T-helper 9 cell (primary cell): ENCODE measurements around the gene PPP1R14D.
"Not testable (repeated sequence)": the region's sequence is repeated elsewhere in the genome, so short reads cannot be mapped to it uniquely, and the experiment has no call there.

Experiments used
- DNase-seq: peaks from one replicate; pipeline ENCODE4 v3.0.0-alpha.2; 2020
- total RNA-seq, 2 donors: gene quantifications; one replicate each; lab custom pipeline; 2026; lab: John Stamatoyannopoulos, UW

Gene PPP1R14D, protein sequence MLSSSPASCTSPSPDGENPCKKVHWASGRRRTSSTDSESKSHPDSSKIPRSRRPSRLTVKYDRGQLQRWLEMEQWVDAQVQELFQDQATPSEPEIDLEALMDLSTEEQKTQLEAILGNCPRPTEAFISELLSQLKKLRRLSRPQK
- total RNA-seq, result 0 reads per million in 2 donors

DNA sequence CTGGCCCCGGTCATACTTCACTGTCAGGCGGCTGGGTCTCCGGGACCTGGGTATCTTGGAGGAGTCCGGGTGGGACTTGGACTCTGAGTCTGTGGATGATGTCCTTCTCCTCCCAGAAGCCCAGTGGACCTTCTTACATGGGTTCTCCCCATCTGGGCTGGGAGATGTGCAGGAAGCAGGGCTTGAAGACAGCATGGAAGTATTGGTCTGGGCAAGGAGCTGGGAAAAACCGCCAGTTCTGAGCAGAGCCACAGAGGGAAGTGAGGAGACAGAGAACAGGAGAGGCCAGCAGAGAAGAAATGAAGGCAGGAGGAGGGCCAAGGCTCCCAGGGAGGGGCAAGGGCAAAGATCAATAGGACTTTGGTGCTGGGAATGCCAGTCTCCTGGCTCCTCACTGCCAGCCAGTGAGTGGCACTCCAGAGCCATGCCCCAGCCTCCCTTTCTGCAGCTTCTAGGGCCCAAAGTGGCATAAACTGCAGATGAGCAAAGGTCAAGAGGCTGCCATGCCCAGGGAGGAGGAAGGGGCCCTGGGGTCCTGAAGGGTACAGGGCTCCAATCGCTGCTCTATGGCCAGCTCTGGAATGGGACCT is at the start of gene PPP1R14D:
Gene PPP1R14D, minus strand, starts transcription at position 262 of the 590 bp plus-strand sequence. Its CDS starts 67 bp downstream, at position 195.
- no peak for DNase-seq

DNA sequence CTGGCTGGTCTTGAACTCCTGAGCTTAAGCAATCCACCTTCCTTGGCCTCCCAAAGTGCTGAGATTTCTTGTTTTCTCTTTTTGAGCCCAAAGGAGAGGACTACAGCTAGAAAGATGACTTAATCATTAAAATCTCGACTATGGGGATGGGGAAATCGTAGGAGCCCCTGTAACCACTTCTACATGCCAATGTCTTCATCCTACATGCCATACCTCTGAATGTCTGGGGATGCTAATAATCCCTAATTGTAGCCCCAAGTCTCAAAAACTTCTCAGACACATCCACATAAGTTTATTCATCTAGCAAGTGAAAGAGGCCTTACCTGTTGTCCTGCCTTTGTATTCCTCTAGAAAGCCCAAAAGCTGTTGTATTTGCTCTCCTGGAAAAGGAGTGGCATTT is 49.2 kb upstream of the PPP1R14D start:
- no peak for DNase-seq

DNA sequence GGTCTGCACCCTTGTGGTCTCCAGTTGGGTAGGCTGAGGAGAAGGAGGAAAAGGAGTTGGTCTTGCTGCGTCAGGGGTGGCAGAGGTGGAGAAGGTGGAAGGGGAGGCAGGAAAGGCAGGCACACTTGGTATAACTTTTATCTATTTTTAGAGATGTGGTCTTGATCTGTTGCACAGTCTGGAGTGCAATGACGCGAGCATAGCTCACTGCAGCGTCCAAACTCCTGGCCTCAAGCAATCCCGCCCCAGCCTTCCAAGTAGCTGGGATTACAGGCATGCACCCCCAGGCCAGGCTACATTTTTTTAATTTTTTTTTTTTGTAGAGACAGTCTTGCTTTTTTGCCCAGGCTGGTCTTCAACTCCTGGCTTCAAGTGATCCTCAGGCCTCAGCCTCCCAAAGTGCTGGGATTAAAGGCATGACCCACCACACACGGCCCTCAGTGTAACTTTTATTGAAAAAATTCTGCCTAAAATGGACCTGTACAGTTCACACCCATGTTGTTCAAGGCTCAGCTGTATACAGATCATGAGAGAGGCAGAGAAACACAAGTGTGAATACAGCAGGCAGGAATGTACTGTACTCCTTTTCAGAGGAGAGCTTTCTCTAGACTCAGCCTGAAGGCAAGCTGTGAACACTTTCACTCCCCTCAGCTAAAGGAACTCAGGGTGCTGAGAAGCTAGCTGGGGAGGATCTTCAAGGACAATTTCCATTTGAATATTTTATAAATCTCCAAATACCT is 47.7 kb upstream of the PPP1R14D start:
- no peak for DNase-seq

DNA sequence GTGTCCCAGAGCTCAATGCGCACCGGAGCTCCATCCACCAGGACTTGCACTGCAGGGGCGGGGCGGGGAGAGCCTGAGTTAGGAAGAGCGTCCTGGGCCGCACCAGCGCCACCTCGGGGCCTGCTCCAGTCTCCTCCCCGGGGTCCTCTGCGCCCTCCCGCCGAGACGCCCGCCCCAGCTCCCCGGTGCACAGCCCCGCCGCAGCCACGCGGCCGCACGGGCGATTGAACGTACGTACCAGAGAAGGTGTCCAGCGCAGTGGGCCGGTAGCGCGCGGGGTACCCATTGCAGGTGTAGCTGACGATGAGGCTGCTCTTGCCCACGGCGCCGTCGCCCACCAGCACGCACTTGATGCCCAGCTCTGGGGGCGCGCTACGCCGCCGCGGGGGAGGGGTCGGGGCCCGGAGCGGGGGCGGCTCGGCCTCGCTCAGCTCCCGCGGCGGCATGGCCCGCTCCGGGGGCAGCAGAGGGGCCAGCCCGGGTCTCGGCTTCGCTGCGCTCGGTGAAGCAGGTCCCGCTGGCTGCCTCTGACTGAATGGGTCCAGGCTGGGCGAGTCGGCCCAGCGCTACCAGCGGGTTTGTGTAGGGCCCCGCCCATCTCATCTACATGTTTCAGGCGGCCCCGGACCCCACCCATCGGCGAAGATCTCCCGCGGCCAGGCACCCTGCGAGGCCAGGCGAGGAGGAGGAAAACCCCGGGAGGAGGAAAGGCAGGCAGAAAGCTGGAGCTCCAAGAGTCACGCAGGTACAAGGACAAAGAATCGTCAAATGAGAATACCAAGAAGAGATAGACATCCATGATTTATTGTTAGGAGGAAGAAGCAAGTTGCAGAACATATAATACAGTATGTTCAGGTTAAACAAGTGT is 45.4 kb upstream of the PPP1R14D start, which contains the start of gene RHOV:
Gene RHOV, minus strand, starts transcription at position 541 of the 868 bp plus-strand sequence. Its CDS starts 95 bp downstream, at position 446.
- DNase-seq, result peak; percentile 44

DNA sequence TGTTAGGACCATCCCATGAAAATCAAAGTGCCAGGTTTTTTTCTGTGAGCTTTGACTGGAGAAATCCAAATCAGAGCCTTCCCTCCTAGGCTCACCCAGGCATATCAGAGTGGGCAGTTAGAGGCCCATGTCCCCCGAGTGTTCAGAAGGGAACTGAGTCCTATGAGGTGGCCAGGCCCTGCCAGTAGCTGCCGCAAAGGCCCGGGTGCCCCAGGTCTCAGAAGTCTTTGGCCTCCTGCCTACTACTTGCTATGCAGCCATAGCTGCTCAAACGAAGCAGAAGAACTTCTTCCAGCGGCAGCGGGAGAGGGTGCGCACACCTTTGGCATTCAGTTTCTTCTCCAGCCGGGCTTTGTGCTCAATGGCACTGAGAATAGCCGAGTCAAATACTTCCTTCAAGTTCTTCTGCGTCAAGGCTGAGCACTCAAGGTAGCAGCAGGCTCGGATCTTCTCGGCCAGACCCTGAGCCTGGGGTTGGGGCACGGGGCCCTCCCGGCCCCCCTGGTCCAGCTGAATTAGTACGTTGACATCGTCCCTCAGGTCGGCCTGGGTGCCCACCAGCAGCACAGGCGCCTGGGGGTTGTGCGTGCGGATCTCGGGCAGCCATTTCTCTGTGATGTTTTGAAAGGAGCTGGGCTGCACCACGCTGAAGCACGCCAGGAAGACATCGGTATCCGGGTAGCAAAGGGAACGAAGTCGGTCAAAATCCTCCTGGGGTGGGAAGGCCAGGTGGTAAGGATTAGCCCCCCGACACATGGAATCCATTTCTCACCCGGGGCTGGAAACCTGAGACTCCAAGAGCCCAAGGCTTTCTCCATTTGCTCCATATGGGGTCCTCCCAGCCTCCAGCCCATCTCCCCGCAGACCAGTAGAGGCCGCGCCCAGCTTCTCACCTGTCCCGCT is 44.5 kb upstream of the PPP1R14D start:
- no peak for DNase-seq

DNA sequence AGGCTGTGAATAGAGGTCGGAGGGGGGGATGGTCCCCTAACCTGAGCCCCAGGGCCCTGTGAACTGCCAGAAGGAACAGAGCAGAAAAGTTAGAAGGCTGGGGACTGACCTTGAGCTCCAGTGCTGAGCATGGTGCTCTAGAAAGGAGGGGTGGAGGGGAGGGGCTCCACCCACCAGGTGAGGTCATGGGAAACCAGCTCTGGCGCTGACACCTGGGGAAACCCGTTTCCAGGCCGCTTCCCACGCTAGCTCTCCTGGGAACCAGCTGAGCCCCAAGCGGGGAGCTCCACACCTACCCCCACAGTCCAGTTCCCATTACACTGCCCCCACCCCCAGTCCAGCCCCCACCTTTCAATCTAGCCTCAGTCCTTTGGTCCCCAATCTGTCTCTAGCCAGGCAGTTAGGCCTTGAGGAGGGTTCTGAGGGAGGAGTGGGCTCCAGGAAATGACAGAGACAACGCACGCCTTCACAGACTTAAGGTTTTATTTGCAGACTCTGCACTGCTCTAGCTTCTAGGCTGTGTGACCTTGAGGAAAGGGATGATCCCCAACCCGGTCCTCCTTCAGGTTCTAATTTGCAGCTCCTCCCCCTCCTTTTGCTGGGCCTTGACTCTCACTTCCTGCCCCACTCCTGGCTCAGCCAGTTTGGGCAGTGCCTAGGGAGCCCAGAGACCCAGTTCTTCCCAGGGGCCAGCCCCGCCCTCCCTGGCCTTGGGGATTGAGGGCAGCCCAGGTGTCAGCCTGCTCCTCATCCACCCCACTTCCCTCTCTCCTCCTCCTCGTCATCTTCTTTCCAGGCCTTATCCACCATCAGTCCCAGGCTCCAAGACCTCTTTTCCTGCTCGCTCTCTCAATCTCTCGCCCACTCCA is 43.5 kb upstream of the PPP1R14D start:
- DNase-seq, result no peak

DNA sequence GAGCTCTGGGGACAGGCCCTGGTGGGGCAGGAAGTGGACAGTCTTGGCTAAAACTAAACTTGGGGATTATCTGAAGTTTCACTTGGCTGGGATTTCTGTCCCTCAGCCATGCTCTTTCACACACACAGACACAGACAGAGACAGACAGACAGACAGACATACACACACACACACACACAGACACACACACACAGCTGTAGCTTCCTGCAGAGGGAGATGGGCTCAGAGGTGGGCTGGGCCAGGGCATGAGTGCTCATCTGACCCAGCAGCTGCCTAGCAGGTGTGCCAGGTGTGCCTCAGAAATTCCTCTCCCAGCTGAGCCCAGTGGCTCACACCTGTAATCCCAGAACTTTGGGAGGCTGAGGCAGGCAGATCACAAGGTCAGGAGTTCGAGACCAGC is 42.2 kb upstream of the PPP1R14D start:
- no peak for DNase-seq

DNA sequence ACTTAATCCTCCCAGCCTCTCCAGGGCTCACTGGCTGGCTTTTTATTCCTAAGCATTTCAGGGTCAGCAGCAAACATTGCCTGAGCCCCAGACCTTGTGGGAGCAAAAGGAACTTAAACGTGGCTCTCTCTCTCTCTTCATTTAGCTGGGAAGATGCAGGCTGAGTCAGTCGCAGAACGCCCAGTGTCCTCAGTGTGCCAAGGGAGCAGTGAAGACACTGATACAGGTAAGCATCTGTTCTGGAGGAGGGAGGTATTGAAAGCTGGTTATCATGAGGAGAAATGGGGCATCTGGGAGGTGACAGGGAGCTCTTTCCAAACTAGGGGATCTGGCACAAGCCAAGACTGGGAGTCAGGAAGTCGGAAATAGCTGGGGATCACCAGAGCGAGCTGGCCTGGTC is 41.2 kb upstream of the PPP1R14D start:
- no peak for DNase-seq

DNA sequence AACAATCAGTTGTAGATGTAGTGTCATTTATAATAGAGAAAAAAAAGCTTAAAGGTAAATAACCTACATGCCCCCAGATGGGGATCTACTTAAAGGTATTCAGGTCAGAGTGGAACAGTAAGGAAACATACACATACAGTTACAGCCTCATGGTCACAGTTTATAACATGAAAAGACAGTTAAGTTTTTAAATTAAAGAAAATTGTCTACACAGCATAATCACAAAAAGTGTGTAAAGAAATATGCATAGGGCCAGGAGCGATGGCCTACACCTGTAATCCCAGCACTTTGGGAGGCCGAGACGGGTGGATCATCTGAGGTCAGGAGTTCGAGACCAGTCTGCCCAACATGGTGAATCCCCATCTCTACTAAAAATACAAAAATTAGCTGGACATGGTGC is 38.7 kb upstream of the PPP1R14D start:
- no peak for DNase-seq

DNA sequence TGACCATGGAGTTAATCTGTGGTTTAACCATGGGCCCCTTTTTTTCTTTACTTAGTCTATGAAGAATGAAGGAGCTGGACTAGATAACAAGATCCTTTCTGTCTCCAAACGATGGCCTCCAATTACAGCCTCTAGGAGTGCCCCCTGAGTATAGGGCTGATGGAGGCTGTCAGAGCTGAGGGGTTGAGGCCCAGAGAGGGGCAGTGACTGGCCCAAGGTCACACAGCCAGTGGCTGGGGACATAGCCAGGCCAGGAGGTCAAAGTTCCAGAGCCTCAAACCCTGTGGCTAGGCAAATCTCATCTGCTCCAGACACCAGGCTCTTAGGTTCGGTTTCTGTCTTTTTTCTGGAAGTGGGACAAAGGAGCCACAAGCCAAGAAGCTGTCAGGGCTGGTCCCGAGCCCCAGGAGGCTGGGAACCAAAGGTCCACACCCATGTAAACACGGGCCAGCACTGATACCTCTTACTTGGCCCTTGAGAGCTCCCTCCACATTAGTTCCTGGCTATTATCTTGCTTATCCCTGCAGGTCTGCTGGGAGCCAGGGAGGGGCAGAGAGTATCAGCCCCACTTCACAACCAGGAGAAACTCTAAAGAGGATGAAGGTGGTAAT is 35.3 kb upstream of the PPP1R14D start:
- DNase-seq, result no peak

DNA sequence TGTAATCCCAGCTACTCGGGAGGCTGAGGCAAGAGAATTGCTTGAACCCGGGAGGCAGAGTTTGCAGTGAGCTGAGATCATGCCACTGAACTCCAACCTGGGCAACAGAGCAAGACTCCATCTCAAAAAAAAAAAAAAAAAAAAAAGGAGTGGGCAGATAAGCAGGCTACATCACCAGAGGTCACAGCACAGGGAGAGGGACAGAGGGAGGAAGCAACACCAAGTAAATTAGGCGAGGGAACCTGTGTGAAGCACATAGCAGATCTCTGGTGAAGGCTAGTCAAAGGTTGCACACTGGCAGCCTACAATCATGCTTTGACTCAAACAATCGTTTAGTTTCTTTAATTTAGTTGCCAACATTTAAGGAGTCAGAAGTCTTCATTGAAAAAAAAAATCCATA is 32.6 kb upstream of the PPP1R14D start:
- not testable (repeated sequence) for DNase-seq

DNA sequence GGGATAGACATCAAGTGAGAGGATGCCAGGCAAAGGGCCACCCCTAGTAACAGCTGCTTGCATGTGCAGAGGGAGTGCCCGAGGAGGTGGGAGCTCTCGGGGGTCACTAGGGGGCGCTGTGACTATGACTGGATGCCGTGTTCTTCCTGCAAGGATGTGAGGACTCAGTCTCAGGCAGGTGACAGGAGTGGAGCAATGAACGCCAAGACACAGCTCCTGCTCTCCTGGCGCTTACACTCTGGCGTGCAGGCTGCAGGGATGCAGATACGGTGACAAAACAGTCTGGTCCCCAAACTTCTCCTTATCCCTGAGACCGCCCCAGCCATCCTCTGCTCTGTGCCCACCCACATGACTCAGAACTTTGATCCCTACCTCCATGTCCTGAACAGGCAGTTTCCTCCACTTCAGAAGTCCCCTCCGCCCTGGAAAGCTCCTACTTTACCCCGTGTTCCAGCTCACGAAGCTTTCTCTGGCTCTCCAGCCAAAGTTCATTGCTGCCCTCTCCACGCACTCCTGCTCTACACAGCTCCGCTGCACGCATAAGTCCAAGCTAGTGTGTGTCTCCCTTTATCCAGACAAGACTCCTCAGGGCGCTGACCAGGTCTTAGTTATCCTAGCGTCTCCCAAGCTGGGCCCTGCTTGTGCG is 30.8 kb upstream of the PPP1R14D start:
- DNase-seq, result peak; percentile 84

DNA sequence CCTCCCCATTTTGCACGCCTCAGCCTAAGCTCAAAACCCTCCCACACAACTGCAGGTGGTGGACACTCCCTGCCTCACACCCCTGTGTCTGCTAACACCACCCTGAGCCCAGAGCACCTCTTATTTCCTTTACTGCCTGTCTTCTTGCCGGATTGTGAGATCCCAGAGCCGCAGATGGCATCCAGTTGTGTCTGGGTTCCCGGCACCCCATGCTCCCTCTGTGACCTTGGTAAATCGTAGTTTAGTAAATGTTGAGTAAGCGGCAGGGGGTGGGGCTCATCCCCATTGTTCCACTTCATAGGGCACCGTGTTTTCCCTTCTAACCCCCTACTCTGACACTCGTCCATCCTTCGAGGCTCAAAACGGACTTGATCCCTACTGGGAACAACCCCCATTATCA is 30.2 kb upstream of the PPP1R14D start:
- no peak for DNase-seq

DNA sequence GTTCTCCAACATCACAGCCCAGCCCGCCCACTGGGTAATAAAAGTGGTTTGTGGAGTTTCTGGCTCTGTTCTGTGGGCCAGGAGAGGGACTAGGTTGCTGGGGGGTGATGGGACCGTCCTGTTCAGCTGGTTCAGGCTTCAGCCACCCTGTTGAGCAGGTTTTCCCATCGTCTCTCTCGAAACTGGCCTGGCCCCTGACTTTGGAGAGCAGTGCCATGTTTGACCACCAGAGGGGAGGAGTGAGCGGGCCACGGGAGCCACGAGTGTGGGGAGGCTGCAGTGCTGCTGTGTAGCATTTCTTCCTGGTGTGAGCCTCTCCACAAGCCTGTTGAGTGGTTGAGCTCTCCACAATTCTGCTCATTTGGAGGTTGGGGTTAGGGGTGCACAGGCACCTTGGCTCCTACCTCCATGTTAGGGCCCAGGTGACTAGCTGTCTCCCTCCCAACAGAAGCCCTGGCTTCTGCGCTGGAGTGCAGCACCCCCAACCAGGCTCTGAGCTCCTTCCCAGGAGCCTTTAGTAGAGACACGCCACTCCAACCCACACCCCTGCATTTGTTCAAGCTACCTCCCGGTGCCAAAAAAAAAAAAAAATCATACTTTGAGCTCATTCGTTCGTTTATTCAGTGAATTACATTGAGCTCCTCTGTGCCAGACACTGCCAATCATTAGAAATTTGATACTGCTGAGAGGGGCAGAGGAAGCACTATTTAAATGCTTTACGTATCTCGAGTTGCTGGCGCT is 29.3 kb upstream of the PPP1R14D start:
- DNase-seq, result peak; percentile 78

DNA sequence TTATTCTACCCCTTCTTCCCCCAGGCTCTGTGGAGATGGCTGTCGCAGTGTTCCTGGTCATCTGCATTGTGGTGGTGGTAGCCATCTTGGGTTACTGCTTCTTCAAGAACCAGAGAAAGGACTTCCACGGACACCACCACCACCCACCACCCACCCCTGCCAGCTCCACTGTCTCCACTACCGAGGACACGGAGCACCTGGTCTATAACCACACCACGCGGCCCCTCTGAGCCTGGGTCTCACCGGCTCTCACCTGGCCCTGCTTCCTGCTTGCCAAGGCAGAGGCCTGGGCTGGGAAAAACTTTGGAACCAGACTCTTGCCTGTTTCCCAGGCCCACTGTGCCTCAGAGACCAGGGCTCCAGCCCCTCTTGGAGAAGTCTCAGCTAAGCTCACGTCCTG is 28.2 kb upstream of the PPP1R14D start:
- no peak for DNase-seq

DNA sequence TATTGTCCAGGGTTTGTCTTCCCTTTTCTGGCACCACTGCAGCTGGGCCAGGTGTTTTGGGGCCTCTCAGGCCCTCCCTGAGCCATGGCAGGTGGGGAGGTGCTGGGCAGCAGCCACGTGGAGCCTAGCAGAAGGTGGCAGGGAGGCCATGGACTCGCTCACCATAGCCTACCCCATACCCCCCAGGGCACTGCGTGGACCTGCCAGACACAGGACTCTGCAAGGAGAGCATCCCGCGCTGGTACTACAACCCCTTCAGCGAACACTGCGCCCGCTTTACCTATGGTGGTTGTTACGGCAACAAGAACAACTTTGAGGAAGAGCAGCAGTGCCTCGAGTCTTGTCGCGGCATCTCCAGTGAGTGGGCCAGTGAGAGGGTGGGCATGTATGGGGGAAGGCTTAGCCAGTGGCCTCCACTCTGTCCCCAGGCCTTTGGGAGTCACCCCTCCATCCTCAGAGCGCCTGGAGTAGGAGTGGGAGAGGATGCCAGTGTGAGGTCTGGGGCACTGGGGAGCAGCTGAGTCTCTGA is 27.3 kb upstream of the PPP1R14D start:
- DNase-seq, result no peak

DNA sequence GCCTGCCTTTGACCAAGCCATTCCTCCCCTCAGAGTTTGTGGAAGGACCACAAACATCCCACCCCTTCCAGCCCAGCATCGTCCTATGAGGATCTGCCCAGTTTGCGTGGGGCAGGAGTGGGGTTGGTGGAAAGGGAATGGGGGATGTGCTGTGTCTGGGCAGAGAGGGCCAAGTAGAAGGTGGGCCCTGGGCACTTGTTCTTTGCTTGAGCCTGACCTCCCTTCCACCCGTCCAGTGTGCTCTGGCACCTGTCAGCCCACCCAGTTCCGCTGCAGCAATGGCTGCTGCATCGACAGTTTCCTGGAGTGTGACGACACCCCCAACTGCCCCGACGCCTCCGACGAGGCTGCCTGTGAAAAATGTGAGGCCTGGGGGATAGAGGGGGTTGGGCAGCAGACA is 25.7 kb upstream of the PPP1R14D start:
- no peak for DNase-seq

DNA sequence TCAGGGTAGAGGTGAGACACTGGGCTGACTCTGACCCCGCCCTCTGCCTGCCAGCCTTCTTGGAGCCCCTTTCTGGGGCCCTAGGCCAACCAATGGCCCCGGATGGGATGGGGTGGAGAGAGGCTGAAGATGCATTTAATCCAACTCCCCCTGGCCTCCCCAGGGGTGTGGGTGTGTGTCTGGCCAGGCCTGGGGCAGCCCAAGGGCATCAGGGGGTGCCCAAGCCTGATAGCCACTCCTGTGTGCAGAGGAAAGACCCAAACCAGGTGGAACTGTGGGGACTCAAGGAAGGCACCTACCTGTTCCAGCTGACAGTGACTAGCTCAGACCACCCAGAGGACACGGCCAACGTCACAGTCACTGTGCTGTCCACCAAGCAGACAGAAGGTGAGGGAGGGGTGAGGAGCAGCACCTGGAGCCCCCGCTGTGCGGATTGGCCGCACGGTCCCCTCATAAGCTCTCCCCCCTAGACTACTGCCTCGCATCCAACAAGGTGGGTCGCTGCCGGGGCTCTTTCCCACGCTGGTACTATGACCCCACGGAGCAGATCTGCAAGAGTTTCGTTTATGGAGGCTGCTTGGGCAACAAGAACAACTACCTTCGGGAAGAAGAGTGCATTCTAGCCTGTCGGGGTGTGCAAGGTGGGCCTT is 24.9 kb upstream of the PPP1R14D start:
- no peak for DNase-seq
